GM19463 (cell line): ENCODE data around the gene DCAKD.

ENCODE experiments used
- ATAC-seq: cut with Tn5 transposase; IDR thresholded peaks from one replicate; pipeline ENCODE4 v1.9.1; 2021; ENCODE audit warnings: mild to moderate bottlenecking, moderate library complexity; ENCODE audit not compliant: unreplicated experiment

DCAKD gene

DNA sequence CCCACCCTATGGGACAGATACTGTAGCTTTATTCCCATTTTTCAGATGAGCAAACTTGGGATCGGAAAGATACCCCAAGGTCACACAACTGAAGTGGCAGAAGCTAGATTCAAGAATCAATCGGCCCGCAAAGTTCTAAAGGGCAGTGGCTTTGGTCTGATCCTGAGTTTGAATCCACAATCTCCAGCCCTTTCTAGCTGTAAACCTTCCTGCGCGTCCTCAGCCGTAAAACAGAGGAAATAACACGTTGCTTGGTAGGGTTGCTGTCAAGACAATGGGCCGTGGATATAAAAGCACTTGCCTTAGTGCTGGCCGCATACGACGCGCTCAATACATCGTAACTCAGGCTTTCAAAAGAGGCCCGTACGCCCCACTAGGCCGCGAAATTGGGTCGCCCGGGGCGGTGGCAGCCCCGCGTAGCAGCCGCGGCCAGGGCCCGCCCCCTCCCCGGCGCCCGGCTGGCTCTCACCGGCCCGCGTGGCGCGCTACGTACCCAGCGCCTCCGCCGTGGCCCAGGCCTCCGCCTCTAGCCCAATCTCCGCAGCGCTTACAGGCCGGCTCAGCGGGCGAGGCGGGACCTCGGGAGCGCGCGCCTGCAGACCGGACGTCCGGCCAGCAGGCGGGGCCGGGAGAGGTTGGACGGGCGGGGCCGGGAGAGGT is at the start of gene DCAKD:
Gene DCAKD, minus strand, starts transcription at position 573 of the 660 bp plus-strand sequence. CDS start 16,747 bp downstream, outside the sequence.
- ATAC-seq: peak; percentile 97

GRCh38 chr17:45098869-45099616 is 47.6 kb upstream of the DCAKD start:
- no peak for ATAC-seq

DNA sequence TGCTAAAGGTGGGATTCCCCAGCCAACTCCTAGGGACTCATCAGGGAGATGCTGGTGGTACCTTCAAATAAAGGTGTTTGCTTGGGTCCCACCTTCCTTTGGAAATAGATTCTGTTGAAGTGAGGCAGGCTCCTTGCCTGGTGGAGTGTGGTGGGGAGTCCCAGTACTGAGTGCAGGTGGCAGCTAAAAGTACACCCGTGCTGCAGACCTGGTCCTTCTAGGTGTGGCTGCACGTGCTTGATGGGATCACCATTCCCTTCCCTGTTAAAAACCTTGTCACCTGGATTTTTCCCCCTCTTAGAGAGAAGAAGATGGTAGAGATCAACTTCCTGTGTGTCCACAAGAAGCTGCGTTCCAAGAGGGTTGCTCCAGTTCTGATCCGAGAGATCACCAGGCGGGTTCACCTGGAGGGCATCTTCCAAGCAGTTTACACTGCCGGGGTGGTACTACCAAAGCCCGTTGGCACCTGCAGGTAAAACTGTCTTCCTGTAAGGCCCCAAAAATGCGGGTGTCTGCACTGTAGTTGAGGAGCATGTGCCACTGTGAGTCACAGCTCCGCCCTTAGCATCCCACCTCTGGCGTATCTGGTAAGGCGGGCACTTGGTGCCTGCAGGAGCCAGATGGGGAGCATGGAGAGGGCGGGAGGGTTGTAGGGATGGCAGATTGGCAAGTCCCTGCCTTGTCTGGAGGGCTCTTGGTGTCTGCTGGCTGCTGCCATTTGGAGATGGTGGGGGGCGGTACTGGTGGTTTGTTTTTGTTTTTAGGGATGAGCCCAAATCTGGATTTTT is 46.8 kb upstream of the DCAKD start:
- no peak for ATAC-seq

GRCh38 chr17:45096926-45097325 is 45.5 kb upstream of the DCAKD start:
- ATAC-seq: no peak

GRCh38 chr17:45096141-45096540 is 44.7 kb upstream of the DCAKD start:
- no peak for ATAC-seq

DNA sequence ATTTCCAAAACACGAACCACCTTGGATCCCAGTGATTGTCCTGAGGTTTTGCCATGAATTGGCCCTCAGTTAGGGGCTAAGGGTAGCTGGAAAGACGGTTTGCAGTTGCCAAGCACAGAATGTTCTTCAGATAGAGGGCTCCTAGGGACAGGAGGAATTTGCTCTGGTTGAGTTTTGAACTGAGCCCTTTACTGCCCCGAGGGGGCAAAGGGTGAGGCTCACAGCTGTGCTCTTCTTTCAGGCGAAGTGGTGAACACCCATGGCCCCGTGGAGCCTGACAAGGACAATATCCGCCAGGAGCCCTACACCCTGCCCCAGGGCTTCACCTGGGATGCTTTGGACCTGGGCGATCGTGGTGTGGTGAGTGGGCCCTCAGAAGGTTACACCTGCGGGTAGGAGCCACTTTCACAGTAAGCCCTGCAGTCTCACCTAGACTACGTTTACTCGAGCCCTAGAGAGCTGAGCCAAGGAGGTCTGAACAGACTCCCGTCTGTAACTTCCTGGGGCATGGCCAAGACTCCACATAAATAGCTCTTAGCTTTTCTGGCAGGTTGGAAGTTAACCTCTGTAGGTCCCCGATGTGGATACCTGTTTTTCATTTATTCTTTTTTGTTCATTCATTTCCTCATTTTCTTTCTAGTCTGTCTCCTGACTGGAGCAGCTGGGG is 42.1 kb upstream of the DCAKD start:
- ATAC-seq: no peak

DNA sequence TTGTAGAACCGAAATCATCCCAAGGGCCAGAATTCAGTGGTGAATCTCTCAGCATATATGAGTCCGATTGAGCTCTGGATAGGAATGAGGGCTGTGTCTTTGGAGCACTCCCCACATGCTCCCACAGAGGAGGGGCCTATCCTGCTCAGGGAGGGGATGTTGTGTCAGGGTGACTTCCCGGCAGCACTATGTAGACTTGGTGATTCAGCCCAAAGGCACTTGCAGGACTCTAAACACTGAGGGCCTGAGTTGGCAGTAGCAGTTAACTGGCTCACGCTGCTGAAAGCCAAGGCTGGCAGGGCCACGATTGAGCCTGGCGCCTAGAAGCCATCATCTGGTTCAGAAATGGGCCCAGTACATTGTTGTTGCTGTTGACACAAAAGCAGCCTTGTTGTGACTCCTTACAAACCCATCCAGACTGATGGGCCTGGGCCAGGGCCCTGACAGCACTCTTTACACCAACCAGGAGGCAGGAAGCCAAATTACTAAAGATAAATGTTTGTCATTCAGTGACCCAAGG is 41.5 kb upstream of the DCAKD start:
- no peak for ATAC-seq

GRCh38 chr17:45091778-45092425 is 40.5 kb upstream of the DCAKD start:
- ATAC-seq: no peak

GRCh38 chr17:45090711-45091110 is 39.3 kb upstream of the DCAKD start:
- no peak for ATAC-seq

- no peak for ATAC-seq
Measured at GRCh38 chr17:45088741-45089140, 37.3 kb upstream of the DCAKD start.

GRCh38 chr17:45087978-45088377 is 36.5 kb upstream of the DCAKD start:
- ATAC-seq: no peak

- no peak for ATAC-seq
Measured at GRCh38 chr17:45087504-45087975, 36.1 kb upstream of the DCAKD start.

GRCh38 chr17:45086865-45087503 is 35.6 kb upstream of the DCAKD start:
- ATAC-seq: no peak

GRCh38 chr17:45086391-45086790 is 35.0 kb upstream of the DCAKD start:
- no peak for ATAC-seq

DNA sequence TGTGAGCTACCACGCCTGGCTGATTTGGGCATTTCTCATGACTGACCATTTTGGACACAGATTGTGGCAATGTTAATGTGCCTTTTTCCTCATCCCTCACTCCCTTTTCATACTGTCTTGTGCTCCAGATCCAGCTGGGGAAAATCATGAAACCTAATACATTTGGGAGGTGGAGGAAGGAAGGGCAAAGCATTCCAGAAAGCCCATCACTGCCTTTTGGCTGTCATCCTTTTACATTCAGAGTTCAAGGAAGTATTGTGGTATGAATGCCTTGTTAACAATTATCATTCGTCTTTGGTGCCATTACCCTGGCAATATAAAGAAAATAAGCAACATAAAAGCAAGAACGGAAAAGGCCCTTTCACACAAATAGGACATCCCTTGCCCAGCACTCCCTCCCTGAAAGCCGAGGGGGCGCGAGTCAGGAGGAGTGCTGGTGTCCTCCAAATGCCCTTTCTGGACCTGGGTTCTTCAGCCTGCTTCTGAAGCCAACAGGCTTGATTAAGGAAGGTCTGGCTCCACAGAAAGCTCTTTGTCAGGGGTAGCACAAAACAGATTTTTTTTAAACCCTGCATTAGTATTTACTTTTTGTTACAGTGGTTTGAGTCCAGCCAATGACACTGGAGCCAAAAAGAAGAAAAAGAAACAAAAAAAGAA is 29.7 kb upstream of the DCAKD start:
- no peak for ATAC-seq

GRCh38 chr17:45077643-45078042 is 26.2 kb upstream of the DCAKD start:
- no peak for ATAC-seq

GRCh38 chr17:45073414-45074070 is 22.1 kb upstream of the DCAKD start:
- ATAC-seq: no peak

DNA sequence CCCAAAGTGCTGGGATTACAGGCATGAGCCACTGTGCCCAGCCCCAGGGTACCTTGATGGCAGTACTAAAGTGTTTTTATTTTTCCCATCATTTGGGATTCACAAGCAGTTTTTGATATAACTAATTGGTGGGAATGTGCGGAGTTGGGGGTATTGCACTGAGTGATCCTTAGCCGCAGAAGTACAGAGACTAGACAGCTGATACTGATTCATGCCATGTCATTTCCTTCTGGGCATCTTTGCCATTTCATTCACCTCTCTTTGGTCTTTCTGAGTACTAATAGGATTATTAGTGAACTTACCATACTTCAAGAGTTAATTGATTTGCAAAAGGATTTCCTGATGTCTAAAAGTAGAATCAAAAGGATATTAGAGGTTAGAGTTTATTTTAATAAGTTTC is 19.4 kb upstream of the DCAKD start:
- ATAC-seq: no peak

GRCh38 chr17:45070001-45070400 is 18.6 kb upstream of the DCAKD start:
- ATAC-seq: no peak
